NT2/D1 (cell line): ENCODE results near the gene C2CD2L.

Experiments used
- SUZ12 ChIP-seq: IDR thresholded peaks from 2 replicates; pipeline ENCODE4 v1.6.1; 2011; ENCODE audit not compliant: insufficient read length, insufficient read depth; ENCODE audit errors: extremely low read depth
- YY1 ChIP-seq: IDR thresholded peaks from 2 replicates; pipeline ENCODE4 v1.6.1; 2011; ENCODE audit not compliant: insufficient read length, insufficient read depth
- ZNF274 ChIP-seq: IDR thresholded peaks from 2 replicates; pipeline ENCODE4 v1.6.1; 2011; ENCODE audit warnings: mild to moderate bottlenecking, low read depth, low read length

- TF ChIP-seq SUZ12 (no peak), YY1 (no peak), ZNF274 (no peak)
Observed at GRCh38 chr11:119149018-119149785, 42.1 kb downstream of the C2CD2L start, which contains the start of gene ABCG4.
